Activated CD4-positive, alpha-beta memory T cell treated with anti-CD3 and anti-CD28 coated beads, Interleukin-2, amount 10 ng/mL, durations not matched to agents 7 days and 5 days (primary cell): ENCODE data around the gene METTL25. TPM values are rescaled to one million over a fixed set of nuclear protein-coding genes. Genes with fewer than 3 reads are reported as not detected.

ENCODE experiments used
- CTCF ChIA-PET: fragments of 350-600 bp; sonication (Branson Sonifier 250); formaldehyde crosslinking; loops from one replicate; lab custom pipeline; 2021; ENCODE audit warnings: antibody characterized with exemption, inconsistent platforms; lab: Charles Lee
- POLR2A ChIA-PET: fragments of 350-600 bp; sonication (Branson Sonifier 250); formaldehyde crosslinking; loops from one replicate; lab custom pipeline; 2021; ENCODE audit warnings: antibody characterized with exemption; lab: Charles Lee
- DNase-seq: peaks from one replicate; pipeline ENCODE4 v3.0.0-alpha.2; 2020
- H3K27ac Mint-ChIP-seq: one replicate; pipeline ENCODE4 v1.8.0; 2021; ENCODE audit warnings: mild to moderate bottlenecking, mixed read lengths
- H3K27me3 Mint-ChIP-seq: one replicate; pipeline ENCODE4 v1.8.0; 2021; ENCODE audit warnings: mixed read lengths
- H3K36me3 Mint-ChIP-seq: one replicate; pipeline ENCODE4 v1.8.0; 2021; ENCODE audit warnings: low read depth, mixed read lengths
- H3K4me1 Mint-ChIP-seq: one replicate; pipeline ENCODE4 v1.8.0; 2021; ENCODE audit warnings: mixed read lengths
- H3K4me3 Mint-ChIP-seq: one replicate; pipeline ENCODE4 v1.8.0; 2021; ENCODE audit warnings: mild to moderate bottlenecking, mixed read lengths
- H3K9me3 Mint-ChIP-seq: one replicate; pipeline ENCODE4 v1.8.0; 2021; ENCODE audit warnings: mixed read lengths
- total RNA-seq, 2 experiments: library from RNA; stranded (reverse); gene quantifications; one replicate each; pipeline ENCODE4 v1.2.3, GENCODE V29; 2021

The METTL25 gene
- total RNA-seq, 2 experiments from 2014 or later: 7.0 to 8.9 TPM

DNA sequence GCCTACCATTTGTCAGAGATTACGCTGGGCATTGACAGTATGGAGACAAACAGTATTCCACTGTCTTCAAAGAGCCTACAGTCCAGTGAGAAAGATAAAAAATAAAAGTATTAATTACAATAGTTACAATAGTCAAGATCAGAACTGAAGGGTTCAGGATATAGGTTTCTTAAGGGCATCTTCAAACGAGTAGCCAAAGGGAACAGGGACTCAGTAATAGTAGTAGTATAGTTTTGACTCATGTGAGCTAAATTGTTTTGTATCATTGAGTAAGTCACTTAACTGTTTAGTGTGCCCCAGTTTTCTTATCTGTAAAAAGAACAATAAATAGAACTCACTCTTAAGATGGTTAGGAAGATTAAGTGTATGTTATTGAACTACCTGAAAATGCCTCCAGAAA lies 123.6 kb downstream of the METTL25 start:
- DNase-seq: no peak
- H3K36me3 Mint-ChIP-seq: no peaks in the 10 kb centered on the region
- POLR2A ChIA-PET: no interaction called here
- CTCF ChIA-PET: no interaction called here
- no peak overlapping the region for H3K27ac Mint-ChIP-seq
- no peaks in the 10 kb centered on the region for H3K27me3 Mint-ChIP-seq
- H3K4me3 Mint-ChIP-seq: no peak overlapping the region
- H3K9me3 Mint-ChIP-seq: peaks cover 3% of the 10 kb centered on the region
- no peaks in the 10 kb centered on the region for H3K4me1 Mint-ChIP-seq

GRCh38 chr12:82486524-82487235 lies 128.4 kb downstream of the METTL25 start:
- H3K36me3 Mint-ChIP-seq: no peaks in the 10 kb centered on the region

DNA sequence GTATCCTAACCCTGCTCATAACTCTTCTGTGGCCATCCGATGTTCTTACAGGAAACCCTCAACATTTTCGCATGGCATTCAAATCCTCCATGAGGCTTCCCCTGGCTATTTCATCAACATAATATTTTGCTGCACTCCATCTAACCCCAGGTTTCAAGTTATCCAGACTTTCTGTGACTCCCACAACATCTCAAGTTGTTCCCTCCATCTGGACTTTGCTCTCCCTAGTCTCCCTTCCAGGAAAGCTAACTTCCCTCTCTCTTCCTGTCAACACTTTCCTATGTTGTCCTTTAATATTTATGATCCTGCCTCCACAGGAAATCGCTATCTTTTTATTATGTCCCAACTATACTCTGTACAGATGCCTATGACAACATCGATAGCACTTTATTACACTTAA lies 146.1 kb downstream of the METTL25 start:
- Mint-ChIP-seq H3K4me3 (no peak overlapping the region), H3K27me3 (peaks cover 4% of the 10 kb centered on the region), H3K9me3 (no peaks in the 10 kb centered on the region), H3K36me3 (no peaks in the 10 kb centered on the region), H3K27ac (no peak overlapping the region), H3K4me1 (no peaks in the 10 kb centered on the region)
- no peak for DNase-seq
- ChIA-PET POLR2A (no interaction called here), CTCF (no interaction called here)

More at GRCh38 chr12:82486524-82487235, 128.4 kb downstream of the METTL25 start:
- H3K9me3 Mint-ChIP-seq: peaks cover 6% of the 10 kb centered on the region
- ChIA-PET CTCF (no interaction called here), POLR2A (no interaction called here)
- H3K4me3 Mint-ChIP-seq: no peak overlapping the region
- H3K4me1 Mint-ChIP-seq: no peaks in the 10 kb centered on the region
- no peaks in the 10 kb centered on the region for H3K27me3 Mint-ChIP-seq
- DNase-seq: no peak
- no peak overlapping the region for H3K27ac Mint-ChIP-seq

- Mint-ChIP-seq H3K27ac (no peak overlapping the region), H3K4me1 (no peaks in the 10 kb centered on the region), H3K9me3 (no peaks in the 10 kb centered on the region), H3K4me3 (no peak overlapping the region), H3K27me3 (peaks cover 4% of the 10 kb centered on the region), H3K36me3 (no peaks in the 10 kb centered on the region)
- ChIA-PET POLR2A (no interaction called here), CTCF (no interaction called here)
- no peak for DNase-seq
Measured at GRCh38 chr12:82505150-82505549, 146.8 kb downstream of the METTL25 start.

GRCh38 chr12:82507686-82508085 lies 149.4 kb downstream of the METTL25 start:
- DNase-seq: no peak
- H3K9me3 Mint-ChIP-seq: no peaks in the 10 kb centered on the region
- H3K27me3 Mint-ChIP-seq: peaks cover 4% of the 10 kb centered on the region
- H3K4me3 Mint-ChIP-seq: no peak overlapping the region
- POLR2A ChIA-PET: no interaction called here
- H3K27ac Mint-ChIP-seq: no peak overlapping the region
- H3K4me1 Mint-ChIP-seq: no peaks in the 10 kb centered on the region
- H3K36me3 Mint-ChIP-seq: no peaks in the 10 kb centered on the region
- CTCF ChIA-PET: no interaction called here

- no peak overlapping the region for H3K27ac Mint-ChIP-seq
- DNase-seq: no peak
- H3K4me1 Mint-ChIP-seq: no peaks in the 10 kb centered on the region
- ChIA-PET CTCF (no interaction called here), POLR2A (no interaction called here)
- H3K4me3 Mint-ChIP-seq: no peak overlapping the region
- no peaks in the 10 kb centered on the region for H3K36me3 Mint-ChIP-seq
- no peaks in the 10 kb centered on the region for H3K27me3 Mint-ChIP-seq
- H3K9me3 Mint-ChIP-seq: no peaks in the 10 kb centered on the region
Measured at GRCh38 chr12:82510386-82510785, 152.1 kb downstream of the METTL25 start.

- DNase-seq: no peak
- H3K9me3 Mint-ChIP-seq: no peaks in the 10 kb centered on the region
- H3K27ac Mint-ChIP-seq: no peak overlapping the region
- CTCF ChIA-PET: no interaction called here
- H3K27me3 Mint-ChIP-seq: no peaks in the 10 kb centered on the region
- no peak overlapping the region for H3K4me3 Mint-ChIP-seq
- POLR2A ChIA-PET: no interaction called here
- H3K4me1 Mint-ChIP-seq: no peaks in the 10 kb centered on the region
- H3K36me3 Mint-ChIP-seq: no peaks in the 10 kb centered on the region
Measured at GRCh38 chr12:82514880-82515279, 156.6 kb downstream of the METTL25 start.

DNA sequence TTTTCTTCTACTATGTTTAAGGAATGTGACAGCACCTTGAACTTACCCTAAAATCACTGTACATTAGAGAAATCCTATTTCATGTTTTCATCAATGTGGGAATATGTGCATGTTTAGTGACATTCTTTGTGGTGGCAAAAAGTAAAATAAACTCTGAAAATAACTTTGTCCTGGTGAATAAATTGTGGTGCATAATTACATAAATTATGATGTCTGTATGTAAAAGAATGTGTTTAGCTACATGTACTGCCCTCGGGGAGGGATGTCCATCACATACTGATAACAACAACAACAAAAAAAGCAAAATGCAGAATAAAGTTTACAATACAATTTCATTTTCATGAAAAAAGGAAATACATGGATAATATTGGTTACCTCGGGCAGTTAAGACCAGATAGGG lies 157.3 kb downstream of the METTL25 start:
- no peaks in the 10 kb centered on the region for H3K4me1 Mint-ChIP-seq
- H3K9me3 Mint-ChIP-seq: no peaks in the 10 kb centered on the region
- DNase-seq: no peak
- ChIA-PET CTCF (no interaction called here), POLR2A (no interaction called here)
- H3K4me3 Mint-ChIP-seq: no peak overlapping the region
- no peaks in the 10 kb centered on the region for H3K27me3 Mint-ChIP-seq
- no peak overlapping the region for H3K27ac Mint-ChIP-seq
- no peaks in the 10 kb centered on the region for H3K36me3 Mint-ChIP-seq

DNA sequence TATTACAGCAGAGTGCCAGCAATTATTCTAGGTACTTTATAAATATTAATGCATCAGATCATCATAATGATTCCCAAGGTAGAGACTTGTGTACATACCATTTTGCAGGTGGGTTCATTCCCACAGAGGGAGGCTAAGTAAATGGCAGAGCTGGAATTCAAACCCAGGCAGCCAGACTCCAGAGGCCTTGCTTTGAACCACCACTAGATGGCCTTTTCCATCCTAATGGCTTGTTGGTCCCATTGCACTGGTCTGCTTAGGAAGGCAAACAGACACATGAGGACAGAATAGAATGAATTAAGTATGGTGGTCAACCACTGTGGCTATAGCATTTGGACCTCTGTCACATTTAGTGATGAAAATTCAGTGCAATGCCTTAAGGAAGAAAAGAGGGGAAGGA lies 158.7 kb downstream of the METTL25 start:
- Mint-ChIP-seq H3K36me3 (no peaks in the 10 kb centered on the region), H3K27me3 (no peaks in the 10 kb centered on the region)

GRCh38 chr12:82517808-82518207 lies 159.5 kb downstream of the METTL25 start:
- CTCF ChIA-PET: no interaction called here
- POLR2A ChIA-PET: no interaction called here
- no peaks in the 10 kb centered on the region for H3K27me3 Mint-ChIP-seq
- no peak for DNase-seq
- no peak overlapping the region for H3K4me3 Mint-ChIP-seq
- H3K4me1 Mint-ChIP-seq: no peaks in the 10 kb centered on the region
- H3K9me3 Mint-ChIP-seq: no peaks in the 10 kb centered on the region
- no peaks in the 10 kb centered on the region for H3K36me3 Mint-ChIP-seq
- no peak overlapping the region for H3K27ac Mint-ChIP-seq

More for the DNA sequence above, 158.7 kb downstream of the METTL25 start:
- no peak for DNase-seq
- no peaks in the 10 kb centered on the region for H3K4me1 Mint-ChIP-seq
- no peak overlapping the region for H3K4me3 Mint-ChIP-seq
- ChIA-PET POLR2A (no interaction called here), CTCF (interaction anchor here (0.8 to 0.9 kb wide), 2 partner anchors 12 to 96 kb away, joined by 3 read pairs; no protein-coding TSS in a partner anchor)
- H3K27ac Mint-ChIP-seq: no peak overlapping the region
- no peaks in the 10 kb centered on the region for H3K9me3 Mint-ChIP-seq

- POLR2A ChIA-PET: no interaction called here
- no peaks in the 10 kb centered on the region for H3K36me3 Mint-ChIP-seq
- no peak overlapping the region for H3K27ac Mint-ChIP-seq
Measured at GRCh38 chr12:82519510-82519909, 161.2 kb downstream of the METTL25 start.

GRCh38 chr12:82522285-82522684 lies 164.0 kb downstream of the METTL25 start:
- no peaks in the 10 kb centered on the region for H3K9me3 Mint-ChIP-seq
- ChIA-PET CTCF (no interaction called here), POLR2A (no interaction called here)
- DNase-seq: no peak
- H3K27me3 Mint-ChIP-seq: peaks cover 9% of the 10 kb centered on the region
- H3K4me3 Mint-ChIP-seq: no peak overlapping the region
- no peaks in the 10 kb centered on the region for H3K36me3 Mint-ChIP-seq
- H3K4me1 Mint-ChIP-seq: no peaks in the 10 kb centered on the region
- no peak overlapping the region for H3K27ac Mint-ChIP-seq

More at GRCh38 chr12:82519510-82519909, 161.2 kb downstream of the METTL25 start:
- CTCF ChIA-PET: interaction anchor here (0.8 kb wide), 1 partner anchor 166 kb away, joined by 4 read pairs; no protein-coding TSS in a partner anchor
- no peak for DNase-seq
- Mint-ChIP-seq H3K9me3 (no peaks in the 10 kb centered on the region), H3K27me3 (peaks cover under 1% of the 10 kb centered on the region), H3K4me3 (no peak overlapping the region), H3K4me1 (no peaks in the 10 kb centered on the region)

DNA sequence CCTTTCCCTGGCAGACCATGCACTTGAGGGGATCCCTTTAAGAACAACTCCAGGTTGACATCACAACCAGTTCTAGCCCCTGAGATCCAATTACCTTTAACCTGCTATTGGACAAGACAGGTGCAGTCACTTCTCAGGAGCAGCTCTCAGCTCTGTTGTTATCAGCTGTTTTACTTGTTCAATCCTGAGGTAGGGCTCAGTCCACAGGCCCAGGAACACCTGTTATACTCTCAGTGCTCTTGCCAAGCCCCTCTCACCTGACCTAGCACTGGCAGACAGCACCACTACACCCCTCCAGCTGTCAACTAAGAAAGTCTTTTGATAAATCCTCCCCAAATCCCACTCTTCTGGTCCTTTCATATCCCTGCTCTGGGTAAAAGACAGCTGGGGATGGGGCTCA lies 164.4 kb downstream of the METTL25 start:
- Mint-ChIP-seq H3K4me3 (no peak overlapping the region), H3K27me3 (peaks cover 9% of the 10 kb centered on the region), H3K9me3 (no peaks in the 10 kb centered on the region), H3K36me3 (no peaks in the 10 kb centered on the region), H3K27ac (no peak overlapping the region), H3K4me1 (no peaks in the 10 kb centered on the region)
- CTCF ChIA-PET: no interaction called here
- DNase-seq: no peak
- POLR2A ChIA-PET: no interaction called here

GRCh38 chr12:82523996-82524395 lies 165.7 kb downstream of the METTL25 start:
- Mint-ChIP-seq H3K36me3 (no peaks in the 10 kb centered on the region), H3K4me1 (no peaks in the 10 kb centered on the region), H3K27me3 (peaks cover 15% of the 10 kb centered on the region), H3K4me3 (no peak overlapping the region), H3K27ac (no peak overlapping the region), H3K9me3 (no peaks in the 10 kb centered on the region)
- ChIA-PET POLR2A (no interaction called here), CTCF (no interaction called here)
- DNase-seq: no peak
